ENCODE data around the gene PDLIM1. TPM values are rescaled to one million over a fixed set of nuclear protein-coding genes. Genes with fewer than 3 reads are reported as not detected.

PDLIM1 gene
- total RNA-seq, 1 experiment from 2014 or later: 115 TPM

- WGBS (ENCODE audit: extremely low coverage, insufficient read length, low lambda C conversion rate): no CpG with 5 or more reads among the region's 2 CpGs
- H3K56ac ChIP-seq (ENCODE audit: insufficient read length, low read depth, low read length): no peak overlapping the region
- H2BK120ac ChIP-seq (ENCODE audit: low read depth, low read length, poor library complexity, severe bottlenecking): no peak overlapping the region
- H3K27ac Mint-ChIP-seq: no peak overlapping the region
- H3K79me1 ChIP-seq (ENCODE audit: insufficient read depth, low read depth, low read length, poor library complexity, severe bottlenecking): no peaks in the 10 kb centered on the region
- no peaks in the 10 kb centered on the region for H4K20me1 ChIP-seq (ENCODE audit: control insufficient read depth, insufficient read depth, insufficient read length)
- no peak overlapping the region for H3K27ac ChIP-seq (ENCODE audit: insufficient read length, low read depth, low read length)
- peaks cover 51 to 53% of the 10 kb centered on the region in 2 experiments for H3K4me1 Mint-ChIP-seq
- H4K5ac ChIP-seq (ENCODE audit: insufficient read length, low read depth, low read length): no peak overlapping the region
- H3K27me3 ChIP-seq (ENCODE audit: insufficient read depth, low read length): no peaks in the 10 kb centered on the region
- no peak overlapping the region for H4K91ac ChIP-seq (ENCODE audit: insufficient read length, low read depth, low read length)
- no peak overlapping the region for H2BK20ac ChIP-seq (ENCODE audit: low read depth, low read length, poor library complexity, severe bottlenecking)
- H3K4me1 ChIP-seq (ENCODE audit: insufficient read depth, low read length): 0 out of 2 replicates have a peak, but pooled peaks cover 10% of the 10 kb centered on the region
- H3K27me3 Mint-ChIP-seq (ENCODE audit: low read depth): peaks cover 4% of the 10 kb centered on the region; the same call in 1 of the 2 replicates
- peaks cover 0 to 9% (median 0%) of the 10 kb centered on the region in 3 experiments; a peak in 1 of 7 replicates for H3K36me3 Mint-ChIP-seq (ENCODE audit: insufficient read depth in 1 of 3, low read depth in 3 of 3)
- H2AK5ac ChIP-seq (ENCODE audit: insufficient read length, low read length): no peak overlapping the region
- no peak overlapping the region for H2BK12ac ChIP-seq (ENCODE audit: insufficient read length, low read depth, low read length)
- no peak overlapping the region for H3K23ac ChIP-seq (ENCODE audit: insufficient read length, low read depth, low read length)
- no peak overlapping the region for H3K4me2 ChIP-seq (ENCODE audit: insufficient read depth, insufficient read length, low read length)
- no peak overlapping the region for H3K4ac ChIP-seq (ENCODE audit: low read depth, low read length)
- peaks cover 12% of the 10 kb centered on the region for H3K23me2 ChIP-seq (ENCODE audit: insufficient read length, low read depth, low read length, poor library complexity, severe bottlenecking)
- no peaks in the 10 kb centered on the region for H3K9me3 Mint-ChIP-seq
- no peak for DNase-seq
- no peak overlapping the region for H2BK15ac ChIP-seq (ENCODE audit: low read depth, low read length)
- no peak for TF ChIP-seq CTCF (conservative IDR thresholded peaks at IDR 0.05)
- peaks cover 31% of the 10 kb centered on the region; the same call in 1 of the 2 replicates for H3K79me2 ChIP-seq (ENCODE audit: insufficient read depth, low read length)
- H3T11ph ChIP-seq (ENCODE audit: low read length): no peak overlapping the region
- H3K9me3 ChIP-seq (ENCODE audit: control insufficient read depth, low read depth, low read length): no peaks in the 10 kb centered on the region
- H4K8ac ChIP-seq (replicated peaks; ENCODE audit: insufficient read length, low read depth, low read length): no peak overlapping the region
- H3K9ac ChIP-seq (ENCODE audit: extremely low read depth, insufficient read length, low read length): no peak overlapping the region
- H2AFZ ChIP-seq (ENCODE audit: low read length): no peak overlapping the region
- H2BK5ac ChIP-seq (ENCODE audit: insufficient read length, low read length): no peak overlapping the region
- no peak overlapping the region for H3K14ac ChIP-seq (ENCODE audit: insufficient read depth, low read length)
- H3K4me3 Mint-ChIP-seq: no peak overlapping the region
- H3K18ac ChIP-seq (ENCODE audit: insufficient read length, low read depth, low read length): no peak overlapping the region
Measured at GRCh38 chr10:95285556-95285955, 5.2 kb downstream of the PDLIM1 start.
